ENCODE data around the gene AGRN. TPM values are rescaled to one million over a fixed set of nuclear protein-coding genes. Genes with fewer than 3 reads are reported as not detected.
"Not testable (repeated sequence)": the region's sequence is repeated elsewhere in the genome, so short reads cannot be mapped to it uniquely, and the experiment has no call there.

The AGRN gene
- total and polyA plus RNA-seq, 2 of the 4 experiments (the other 2 are of a cell fraction), result 8.1 to 115 TPM

GRCh38 chr1:1065265-1065939, 45.5 kb downstream of the AGRN start:
- ChIA-PET CTCF (no interaction called here), POLR2A (ENCODE audit: unreplicated experiment) (no interaction called here)
- no peak overlapping the region for H3K9ac ChIP-seq (ENCODE audit: low read depth, low read length)
- intact Hi-C loops (cut with micrococcal nuclease), result no loop called here
- no peaks in the 10 kb centered on the region for H3K36me3 ChIP-seq (ENCODE audit: control insufficient read depth, insufficient read depth, low read length)
- no peak overlapping the region for H4K5ac ChIP-seq (ENCODE audit: low read depth, low read length)
- H3K4ac ChIP-seq (ENCODE audit: low read depth, low read length), result no peak overlapping the region
- H3K4me2 ChIP-seq (ENCODE audit: low read depth, low read length), result no peak overlapping the region
- no peak overlapping the region for H2AK9ac ChIP-seq (replicated peaks; ENCODE audit: low read depth, low read length, poor library complexity)
- no peak overlapping the region for H3K18ac ChIP-seq (ENCODE audit: low read depth, low read length)
- H2BK5ac ChIP-seq (ENCODE audit: low read depth, low read length, poor library complexity, severe bottlenecking), result no peak overlapping the region
- H2BK15ac ChIP-seq (ENCODE audit: low read depth, low read length), result no peak overlapping the region
- H3K79me1 ChIP-seq (ENCODE audit: low read depth in 1 of 2, low read length in 2 of 2), result 0 out of 4 replicates have a peak, but pooled peaks cover 0 to 4% of the 10 kb centered on the region in 2 experiments
- H3K9me3 ChIP-seq (ENCODE audit: control insufficient read depth, insufficient read depth, low read length), result no peaks in the 10 kb centered on the region
- H4K91ac ChIP-seq (ENCODE audit: insufficient read depth, low read depth, low read length), result no peak overlapping the region
- H3K14ac ChIP-seq (replicated peaks; ENCODE audit: low read depth, low read length), result no peak overlapping the region
- H3K27ac ChIP-seq (ENCODE audit: insufficient read depth, low read length), result no peak overlapping the region
- peaks cover under 1% of the 10 kb centered on the region; the same call in 1 of the 2 replicates for H3K27me3 ChIP-seq (ENCODE audit: control insufficient read depth, insufficient read depth, low read length)
- no peaks in the 10 kb centered on the region for H4K20me1 ChIP-seq (ENCODE audit: insufficient read depth, low read length)
- no peak overlapping the region for H4K8ac ChIP-seq (ENCODE audit: low read depth in 2 of 2, low read length in 2 of 2)
- no peak overlapping the region for H2AFZ ChIP-seq (replicated peaks; ENCODE audit: low read length, poor library complexity)
- H3K4me3 ChIP-seq (ENCODE audit: insufficient read depth, low read depth, low read length), result no peak overlapping the region
- no peak overlapping the region for H3K23ac ChIP-seq (ENCODE audit: low read depth, low read length)
- dilution Hi-C loops (cut with HindIII; ENCODE audit: low sequenced_read_pairs, unreplicated experiment), result no loop called here
- in situ Hi-C loops (cut with MboI; ENCODE audit: low sequenced_read_pairs), result no loop called here
- TF ChIP-seq RAD21 (IDR thresholded peaks at IDR 0.05; ENCODE audit: low read length) (no peak), MAZ (IDR thresholded peaks at IDR 0.05; ENCODE audit: borderline replicate concordance, low read depth, low read length) (no peak)
- TF ChIP-seq, protein P1, sequence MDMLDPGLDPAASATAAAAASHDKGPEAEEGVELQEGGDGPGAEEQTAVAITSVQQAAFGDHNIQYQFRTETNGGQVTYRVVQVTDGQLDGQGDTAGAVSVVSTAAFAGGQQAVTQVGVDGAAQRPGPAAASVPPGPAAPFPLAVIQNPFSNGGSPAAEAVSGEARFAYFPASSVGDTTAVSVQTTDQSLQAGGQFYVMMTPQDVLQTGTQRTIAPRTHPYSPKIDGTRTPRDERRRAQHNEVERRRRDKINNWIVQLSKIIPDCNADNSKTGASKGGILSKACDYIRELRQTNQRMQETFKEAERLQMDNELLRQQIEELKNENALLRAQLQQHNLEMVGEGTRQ (IDR thresholded peaks at IDR 0.05; ENCODE audit: low read depth, low read length), result peak; percentile 47; the same call in 1 of the 2 replicates
- TF ChIP-seq, protein P2, sequence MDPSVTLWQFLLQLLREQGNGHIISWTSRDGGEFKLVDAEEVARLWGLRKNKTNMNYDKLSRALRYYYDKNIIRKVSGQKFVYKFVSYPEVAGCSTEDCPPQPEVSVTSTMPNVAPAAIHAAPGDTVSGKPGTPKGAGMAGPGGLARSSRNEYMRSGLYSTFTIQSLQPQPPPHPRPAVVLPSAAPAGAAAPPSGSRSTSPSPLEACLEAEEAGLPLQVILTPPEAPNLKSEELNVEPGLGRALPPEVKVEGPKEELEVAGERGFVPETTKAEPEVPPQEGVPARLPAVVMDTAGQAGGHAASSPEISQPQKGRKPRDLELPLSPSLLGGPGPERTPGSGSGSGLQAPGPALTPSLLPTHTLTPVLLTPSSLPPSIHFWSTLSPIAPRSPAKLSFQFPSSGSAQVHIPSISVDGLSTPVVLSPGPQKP (IDR thresholded peaks at IDR 0.05; ENCODE audit: borderline replicate concordance, low read depth, low read length), result no peak
- no peak overlapping the region for H2BK20ac ChIP-seq (ENCODE audit: low read depth, low read length)
- H3K56ac ChIP-seq (ENCODE audit: extremely low read depth, insufficient read depth, low read length), result no peak overlapping the region
- ATAC-seq (ENCODE audit: low read depth) (no peak), DNase-seq (no peak)
- no peak overlapping the region for H2BK120ac ChIP-seq (ENCODE audit: low read depth, low read length)
- H3K9me1 ChIP-seq (ENCODE audit: insufficient read depth, low read length), result 0 out of 2 replicates have a peak, but pooled peaks cover 4% of the 10 kb centered on the region
- H2AK5ac ChIP-seq (ENCODE audit: low read depth, low read length), result no peak overlapping the region
- peaks cover 15% of the 10 kb centered on the region for H3K4me1 ChIP-seq (ENCODE audit: control insufficient read depth, insufficient read depth, low read length)
- 68% methylated on average over 5 of the region's 20 CpGs; no CpG with 5 or more reads in 1 of the 2 experiments for WGBS, 2 experiments (ENCODE audit: extremely low coverage in 2 of 2, insufficient read length in 1 of 2)
- no TSS peak for BruUV-seq (replicated peaks)

- intact Hi-C loops (cut with micrococcal nuclease); H2BK15ac ChIP-seq (ENCODE audit: low read depth, low read length); CTCF ChIA-PET; in situ Hi-C loops (cut with MboI; ENCODE audit: low sequenced_read_pairs); POLR2A ChIA-PET (ENCODE audit: unreplicated experiment); H2BK5ac ChIP-seq (ENCODE audit: low read depth, low read length, poor library complexity, severe bottlenecking); H3K18ac ChIP-seq (ENCODE audit: low read depth, low read length); H3K36me3 ChIP-seq (ENCODE audit: control insufficient read depth, insufficient read depth, low read length); H3K9ac ChIP-seq (ENCODE audit: low read depth, low read length); H3K14ac ChIP-seq (replicated peaks; ENCODE audit: low read depth, low read length); H3K23ac ChIP-seq (ENCODE audit: low read depth, low read length); H3K4me3 ChIP-seq (ENCODE audit: insufficient read depth, low read depth, low read length); H3K4me2 ChIP-seq (ENCODE audit: low read depth, low read length); dilution Hi-C loops (cut with HindIII; ENCODE audit: low sequenced_read_pairs, unreplicated experiment); H2BK20ac ChIP-seq (ENCODE audit: low read depth, low read length); H3K4ac ChIP-seq (ENCODE audit: low read depth, low read length); H2AK5ac ChIP-seq (ENCODE audit: low read depth, low read length); H3K79me1 ChIP-seq (ENCODE audit: low read depth in 1 of 2, low read length in 2 of 2); ATAC-seq (ENCODE audit: low read depth); H3K56ac ChIP-seq (ENCODE audit: extremely low read depth, insufficient read depth, low read length); H4K20me1 ChIP-seq (ENCODE audit: insufficient read depth, low read length); H3K27me3 ChIP-seq (ENCODE audit: control insufficient read depth, insufficient read depth, low read length); H2AFZ ChIP-seq (replicated peaks; ENCODE audit: low read length, poor library complexity); H2AK9ac ChIP-seq (replicated peaks; ENCODE audit: low read depth, low read length, poor library complexity); H3K27ac ChIP-seq (ENCODE audit: insufficient read depth, low read length); H3K9me3 ChIP-seq (ENCODE audit: control insufficient read depth, insufficient read depth, low read length); H4K91ac ChIP-seq (ENCODE audit: insufficient read depth, low read depth, low read length); H4K8ac ChIP-seq (ENCODE audit: low read depth in 2 of 2, low read length in 2 of 2); DNase-seq; BruUV-seq (replicated peaks); H2BK120ac ChIP-seq (ENCODE audit: low read depth, low read length); H3K9me1 ChIP-seq (ENCODE audit: insufficient read depth, low read length); H4K5ac ChIP-seq (ENCODE audit: low read depth, low read length): not testable (repeated sequence)
- peaks cover 15% of the 10 kb centered on the region for H3K4me1 ChIP-seq (ENCODE audit: control insufficient read depth, insufficient read depth, low read length)
- WGBS, 2 experiments (ENCODE audit: extremely low coverage in 2 of 2, insufficient read length in 1 of 2), result 100% methylated on average over 2 of the region's 11 CpGs; no CpG with 5 or more reads in 1 of the 2 experiments
Measured at GRCh38 chr1:1065940-1066304, 46.0 kb downstream of the AGRN start.

Data from IMR-90 (cell line).